HG03432 (cell line): ENCODE measurements around the gene B4GALNT3.

Source experiments
- ATAC-seq: cut with Tn5 transposase; IDR thresholded peaks from one replicate; pipeline ENCODE4 v1.9.1; 2021; ENCODE audit warnings: mild to moderate bottlenecking, moderate library complexity; ENCODE audit not compliant: unreplicated experiment

B4GALNT3 gene

DNA sequence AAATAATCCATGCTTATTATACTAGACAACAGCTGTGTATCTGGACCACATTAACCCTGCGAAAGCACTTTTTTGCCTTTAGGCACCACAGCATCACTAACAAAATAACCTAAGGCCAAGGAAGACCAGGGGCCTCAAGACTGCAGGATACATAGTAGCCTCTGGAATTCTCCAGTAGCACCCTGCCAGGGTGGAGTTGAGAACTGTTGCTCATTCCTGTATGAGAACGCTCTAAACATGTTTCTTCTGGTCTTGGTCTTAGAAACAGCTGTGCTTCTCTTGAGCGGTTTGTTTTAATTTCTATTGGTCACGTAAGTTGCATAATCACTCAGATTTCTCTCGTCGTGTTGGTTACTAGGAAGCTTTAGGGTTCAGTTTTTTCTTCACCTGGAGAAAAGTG lies 7.9 kb downstream of the B4GALNT3 start:
- no peak for ATAC-seq

DNA sequence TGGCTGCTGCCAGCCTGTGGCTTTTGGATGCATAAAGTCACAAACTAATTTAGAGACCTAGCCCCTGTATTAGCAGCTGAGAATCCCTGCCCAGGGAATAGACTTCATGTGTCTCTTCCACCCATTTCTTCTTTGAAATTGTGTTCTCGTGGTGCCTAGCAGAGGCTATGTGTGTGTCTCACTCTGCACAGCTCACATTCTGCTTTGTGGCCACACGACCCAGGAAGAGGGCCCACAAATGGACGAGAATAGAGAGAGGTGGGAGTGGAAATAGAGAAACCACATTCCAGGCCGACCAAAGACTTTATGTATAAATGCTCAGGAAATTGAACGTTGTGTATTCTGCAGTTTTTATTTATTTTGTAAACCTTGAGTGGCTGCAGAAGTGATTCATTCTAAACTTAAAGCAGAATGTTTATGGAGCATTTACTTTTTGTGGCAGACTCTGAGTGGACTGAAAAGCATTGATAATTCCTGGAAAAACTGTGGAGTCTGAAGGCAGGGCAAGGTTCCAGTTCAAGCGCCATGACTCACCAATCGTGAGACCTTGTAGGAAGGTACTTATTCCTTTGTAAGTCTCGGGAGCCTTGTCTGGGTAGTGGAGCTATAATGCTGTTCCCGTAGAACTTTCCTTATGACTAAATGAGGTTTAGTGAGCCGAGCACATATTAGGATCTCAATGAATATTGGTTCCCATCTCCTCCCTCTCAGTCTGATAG lies 9.1 kb downstream of the B4GALNT3 start:
- no peak for ATAC-seq

DNA sequence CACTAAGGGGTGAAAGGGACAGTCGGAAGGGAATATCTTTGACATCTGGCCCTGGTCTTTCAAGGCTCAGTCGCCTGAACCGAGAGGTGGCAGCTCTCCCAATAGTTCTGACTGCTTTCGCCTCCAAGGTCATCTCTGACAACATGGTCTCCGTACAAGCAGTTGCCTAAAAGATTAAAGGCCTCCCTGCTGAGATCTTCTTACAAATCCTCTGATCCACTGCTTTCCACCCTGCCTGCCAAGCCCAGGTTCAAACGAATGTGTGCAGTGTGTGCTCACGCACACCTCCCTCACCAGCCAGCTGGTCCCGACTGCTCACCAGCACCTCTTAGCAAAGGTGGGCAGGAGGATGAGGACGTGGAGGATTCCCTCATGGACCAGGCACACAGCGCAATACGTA lies 10.4 kb downstream of the B4GALNT3 start:
- no peak for ATAC-seq

DNA sequence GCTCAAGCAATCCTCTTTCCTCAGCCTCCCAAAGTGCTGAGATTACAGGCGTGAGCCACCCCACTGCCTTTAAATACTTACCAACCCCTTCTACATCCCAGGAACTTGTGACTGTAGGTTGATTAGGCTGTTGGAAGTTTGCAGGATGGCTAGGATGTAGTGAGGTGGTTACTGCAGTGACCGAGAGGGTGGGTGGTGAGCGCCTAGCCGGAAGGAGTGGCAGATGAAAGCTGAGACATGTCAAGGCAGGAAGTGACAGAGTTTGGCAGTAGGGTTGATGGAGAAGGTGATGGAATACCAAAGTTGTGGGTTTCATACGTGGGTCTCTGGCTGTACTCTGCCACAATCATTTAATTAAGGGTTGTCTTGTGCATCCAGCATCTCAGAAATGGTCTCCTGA lies 13.5 kb downstream of the B4GALNT3 start:
- no peak for ATAC-seq

DNA sequence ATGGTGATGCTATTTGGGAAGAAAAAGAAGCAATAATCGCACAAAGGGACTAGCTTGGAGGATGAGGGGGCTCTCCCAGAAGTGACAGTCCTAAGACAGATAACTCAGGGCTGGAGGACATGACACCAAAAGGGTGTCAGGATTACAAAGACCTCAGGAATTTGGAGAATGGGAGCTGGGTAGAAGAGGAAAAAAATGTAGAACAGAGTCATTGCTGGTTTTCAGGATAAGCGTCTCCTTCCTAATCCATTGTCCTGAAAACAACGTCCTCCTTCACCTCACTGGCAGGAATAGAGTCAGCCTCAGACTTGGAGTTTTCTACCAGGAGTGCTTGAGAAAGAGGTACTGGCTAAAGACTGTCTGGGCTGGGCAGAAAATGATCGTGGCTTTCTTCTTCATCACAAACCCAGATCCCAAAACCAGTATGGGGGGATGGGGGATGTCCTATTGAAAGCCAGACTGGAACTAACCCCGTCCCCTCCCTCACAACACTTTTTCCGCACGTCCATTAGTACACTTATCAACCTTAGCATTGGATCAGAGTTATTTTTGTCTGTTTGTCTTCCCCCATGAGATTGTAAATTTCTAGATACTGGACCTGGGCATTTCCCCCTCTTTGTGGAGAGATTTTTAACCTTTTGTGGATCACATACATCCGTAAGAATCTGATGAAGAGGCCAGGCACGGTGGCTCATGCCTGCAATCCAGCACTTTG lies 14.3 kb downstream of the B4GALNT3 start:
- ATAC-seq: no peak

DNA sequence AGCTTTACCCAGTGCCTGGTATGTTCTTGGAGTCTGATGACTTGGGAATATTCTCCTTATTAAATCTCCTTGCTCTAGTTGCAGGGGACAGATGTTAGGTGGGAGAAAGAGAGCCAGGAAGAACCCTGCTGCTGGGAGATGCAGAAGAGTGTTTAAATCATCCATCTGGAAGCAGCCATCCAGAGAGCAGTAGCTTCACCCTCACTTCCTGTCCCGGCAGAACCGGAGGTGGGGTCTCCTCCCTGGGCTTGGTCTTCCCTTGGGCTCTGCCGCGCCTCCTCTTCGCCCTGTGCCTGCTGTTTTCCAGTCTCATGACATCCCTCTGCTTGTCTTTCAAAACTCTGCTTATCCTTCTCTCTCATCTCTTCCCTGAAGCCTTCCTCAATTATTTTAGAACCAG lies 15.5 kb downstream of the B4GALNT3 start:
- ATAC-seq: no peak

DNA sequence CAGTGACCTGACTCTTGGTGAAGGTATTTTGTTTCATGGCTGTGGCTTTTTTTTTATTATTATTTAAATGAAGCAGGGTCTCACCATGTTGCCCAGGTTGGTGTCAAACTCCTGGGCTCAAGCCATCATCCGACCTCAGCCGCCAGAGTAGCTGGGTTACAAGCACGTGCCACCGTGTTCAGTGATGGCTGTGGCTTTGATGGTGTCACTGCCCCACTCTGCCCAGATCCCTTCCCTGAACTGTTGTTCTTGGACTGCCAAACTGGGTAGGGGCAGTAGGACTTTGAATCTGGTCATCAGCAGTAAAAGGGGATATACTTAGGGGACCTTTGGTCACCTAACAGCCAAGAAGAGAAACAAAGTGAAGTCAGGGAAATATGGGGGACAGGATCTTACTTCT lies 19.4 kb downstream of the B4GALNT3 start:
- no peak for ATAC-seq

DNA sequence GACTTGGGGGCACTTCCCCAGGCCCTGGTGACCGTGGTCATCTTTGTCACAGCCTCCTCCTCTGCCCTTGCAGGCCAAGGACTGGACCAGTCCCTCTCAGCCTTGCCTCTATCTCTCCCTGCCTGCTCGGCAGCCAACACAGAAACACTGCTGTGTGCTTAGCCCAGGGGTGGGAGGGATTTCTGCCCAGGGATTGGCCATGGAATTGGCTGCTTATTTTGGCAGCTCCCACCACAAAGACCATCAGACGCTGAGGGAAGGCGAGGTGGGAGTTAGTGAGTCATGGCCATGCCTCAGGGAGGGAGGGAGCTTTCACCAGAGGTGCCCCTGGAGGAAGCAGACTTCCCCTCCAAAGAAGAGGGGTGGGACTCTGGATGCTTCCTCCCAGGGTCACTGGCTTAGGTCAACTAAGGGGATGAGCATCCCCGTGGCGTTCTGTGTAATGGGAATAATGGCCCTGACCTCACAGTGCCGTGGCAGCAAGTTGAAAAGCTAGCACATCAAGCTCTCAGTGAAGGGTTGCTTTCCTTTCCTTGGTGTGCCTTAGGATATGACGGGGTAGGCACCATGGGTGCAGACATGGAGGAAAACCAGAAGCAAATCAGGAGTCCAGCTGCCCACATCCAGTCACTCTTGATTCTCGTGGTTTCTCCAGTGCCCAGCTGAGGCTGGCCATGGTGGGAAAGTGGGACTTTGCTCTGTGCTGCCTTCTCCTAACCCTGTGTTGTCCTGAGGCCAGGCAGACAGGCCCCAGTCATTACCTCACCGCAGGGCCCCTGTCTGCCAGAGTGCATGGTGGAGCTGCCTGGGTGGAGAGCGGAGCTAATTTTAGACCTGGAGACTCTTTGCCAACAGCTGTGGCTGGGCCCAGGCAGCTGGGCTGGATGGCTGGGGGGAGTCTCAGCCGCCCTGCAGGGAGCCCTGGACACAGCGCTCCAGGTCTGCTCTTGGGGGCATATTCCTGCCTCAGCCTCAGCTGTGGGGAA lies 21.4 kb downstream of the B4GALNT3 start:
- ATAC-seq: no peak

DNA sequence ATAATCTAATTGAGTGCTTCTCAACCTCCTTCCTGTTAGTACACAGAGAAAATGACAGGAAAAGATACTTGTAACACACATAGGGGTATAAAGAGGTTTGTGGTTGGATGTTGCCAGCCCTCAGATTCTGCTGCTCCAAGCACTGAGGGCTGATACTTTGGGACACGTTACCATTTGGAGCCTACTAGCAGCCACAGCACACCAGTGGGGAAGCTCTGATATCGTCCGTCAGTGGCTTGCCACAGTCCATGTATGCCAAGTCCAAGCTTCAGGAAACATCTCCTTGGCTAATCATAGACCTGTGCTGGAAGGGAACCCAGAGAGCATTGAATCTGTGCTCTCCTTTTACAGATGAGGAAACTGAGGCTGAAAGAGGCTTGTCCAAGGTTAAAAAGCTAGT lies 22.3 kb downstream of the B4GALNT3 start:
- no peak for ATAC-seq

DNA sequence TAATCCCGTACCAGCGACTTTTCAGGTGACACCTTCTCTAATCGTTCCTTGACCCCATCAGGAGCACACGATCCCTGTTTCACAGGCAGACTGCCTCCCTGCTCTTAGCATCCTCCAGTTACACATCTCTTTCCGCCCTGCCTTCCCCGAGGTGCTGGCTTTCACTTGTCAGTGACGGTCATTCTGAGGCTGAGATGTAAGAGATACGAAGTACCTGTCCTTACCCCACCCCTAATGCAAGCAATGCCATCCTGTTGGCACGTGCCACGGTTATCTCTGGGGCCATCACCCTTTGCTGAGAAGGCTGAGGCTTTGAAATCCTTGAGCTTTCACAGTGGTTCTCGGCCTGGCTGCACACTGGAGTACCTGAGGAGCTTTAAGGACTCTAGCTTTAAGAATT lies 24.4 kb downstream of the B4GALNT3 start:
- no peak for ATAC-seq

DNA sequence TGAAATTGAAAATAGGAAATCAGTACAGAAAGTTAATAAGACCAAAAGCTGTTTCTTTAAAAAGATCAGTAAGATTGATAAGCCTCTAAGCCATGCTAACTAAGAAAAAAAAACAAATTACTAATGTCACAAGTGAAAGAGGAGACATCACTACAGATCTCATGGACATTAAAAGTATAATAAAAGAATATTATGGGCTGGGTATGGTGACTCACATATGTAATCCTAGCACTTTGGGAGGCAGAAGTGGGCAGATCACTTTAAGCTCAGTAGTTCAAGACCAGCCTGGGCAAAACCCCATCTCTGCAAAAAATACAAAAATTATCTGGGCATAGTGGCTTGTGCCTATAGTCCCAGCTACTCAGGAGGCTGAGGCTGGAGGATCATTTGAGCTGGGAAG lies 30.5 kb downstream of the B4GALNT3 start:
- ATAC-seq: no peak

DNA sequence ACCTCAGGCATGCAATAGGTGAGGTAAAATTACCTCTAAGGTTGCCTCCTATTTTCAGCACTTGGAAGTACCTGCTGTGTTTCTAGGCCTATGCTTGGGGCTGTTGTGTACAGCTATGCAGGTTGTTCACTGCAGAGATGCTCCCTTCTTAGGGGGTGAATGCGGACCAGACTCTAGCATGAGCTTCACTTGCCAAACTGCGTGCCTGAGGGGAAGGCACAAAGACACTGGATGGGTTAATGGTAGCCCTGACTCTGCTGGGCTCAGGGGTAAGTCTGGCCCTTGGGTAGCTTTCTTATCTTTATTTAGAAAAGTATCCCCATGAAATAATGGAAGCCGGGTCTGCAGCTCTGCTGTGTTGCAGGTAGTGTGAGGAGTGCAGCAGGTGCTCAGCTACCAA lies 35.7 kb downstream of the B4GALNT3 start:
- no peak for ATAC-seq

DNA sequence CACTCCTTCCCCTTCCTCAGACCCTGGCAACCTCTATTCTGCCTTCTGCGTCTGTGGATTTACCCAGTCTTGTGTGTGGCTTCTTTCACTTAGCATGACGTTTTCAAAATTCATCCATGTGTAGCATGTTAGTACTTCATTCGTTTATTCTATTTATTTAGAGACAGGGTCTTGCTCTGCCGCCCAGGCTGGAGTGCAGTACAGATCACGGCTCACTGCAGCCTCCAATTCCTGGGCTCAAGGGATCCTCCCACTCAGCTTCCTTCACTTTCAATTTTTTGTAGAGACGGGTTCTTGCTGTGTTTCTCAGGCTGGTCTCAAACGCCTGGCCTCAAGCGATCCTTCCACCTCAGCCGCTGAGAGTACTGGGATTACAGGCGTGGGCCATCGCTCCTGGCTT lies 37.0 kb downstream of the B4GALNT3 start:
- no peak for ATAC-seq

DNA sequence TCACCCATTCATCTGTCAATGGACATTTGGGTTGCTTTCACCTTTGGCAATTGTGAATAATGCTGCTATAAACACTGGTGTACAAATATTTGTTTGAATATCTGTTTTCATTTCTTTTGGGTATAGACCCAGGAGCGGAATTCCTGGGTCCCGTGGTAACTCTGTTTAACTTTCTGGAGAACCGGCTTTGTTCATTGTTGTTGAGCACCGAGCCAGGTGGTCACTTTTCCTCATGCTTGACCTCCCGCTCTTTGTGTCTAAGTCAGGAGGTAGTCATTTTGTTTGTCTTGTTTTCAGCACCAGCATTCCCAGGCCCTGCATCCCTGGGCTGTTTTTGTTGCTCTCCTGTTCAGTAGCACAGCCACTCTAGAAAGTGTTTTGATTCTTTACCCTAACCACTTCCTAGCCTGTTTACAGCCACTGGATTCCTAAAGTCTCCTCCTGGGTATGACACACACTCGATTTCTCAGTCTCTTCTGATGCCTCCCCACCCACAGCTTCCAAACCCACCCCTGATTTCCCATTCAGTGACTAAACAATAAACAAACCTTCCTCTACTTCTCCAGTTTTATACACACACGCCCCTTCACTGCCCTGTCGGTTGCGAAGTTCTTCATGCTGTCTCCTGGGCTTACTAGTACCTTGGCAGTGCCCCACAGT lies 37.9 kb downstream of the B4GALNT3 start:
- no peak for ATAC-seq

DNA sequence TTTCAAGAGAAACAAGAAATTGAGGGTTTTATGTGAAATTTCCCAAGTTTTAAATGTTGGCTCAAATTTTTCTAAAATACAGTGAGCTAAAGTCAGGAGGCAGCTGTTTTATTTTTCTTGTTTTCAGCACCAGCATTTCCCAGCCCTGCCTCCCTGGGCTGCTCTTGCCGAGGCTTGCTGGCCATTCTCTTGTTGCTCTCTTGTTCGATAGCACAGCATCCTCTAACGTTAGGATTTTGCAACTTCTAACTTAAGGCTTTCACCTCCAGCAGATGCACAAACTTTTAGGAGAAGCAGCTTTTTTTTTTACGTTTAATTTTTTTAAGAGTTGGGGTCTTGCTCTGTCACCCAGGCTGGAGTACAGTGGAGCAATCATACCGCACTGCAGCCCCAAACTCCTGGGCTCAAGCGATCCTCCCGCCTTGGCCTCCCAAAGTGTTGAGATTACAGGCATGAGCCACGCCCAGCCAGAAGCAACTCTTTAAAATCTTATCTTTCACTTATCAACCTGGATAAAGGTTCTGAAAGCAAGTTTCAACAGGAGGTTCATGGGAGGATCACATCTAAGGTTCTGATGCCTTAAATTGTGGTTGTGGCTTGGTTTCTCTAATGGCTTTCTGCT lies 40.2 kb downstream of the B4GALNT3 start:
- ATAC-seq: no peak

DNA sequence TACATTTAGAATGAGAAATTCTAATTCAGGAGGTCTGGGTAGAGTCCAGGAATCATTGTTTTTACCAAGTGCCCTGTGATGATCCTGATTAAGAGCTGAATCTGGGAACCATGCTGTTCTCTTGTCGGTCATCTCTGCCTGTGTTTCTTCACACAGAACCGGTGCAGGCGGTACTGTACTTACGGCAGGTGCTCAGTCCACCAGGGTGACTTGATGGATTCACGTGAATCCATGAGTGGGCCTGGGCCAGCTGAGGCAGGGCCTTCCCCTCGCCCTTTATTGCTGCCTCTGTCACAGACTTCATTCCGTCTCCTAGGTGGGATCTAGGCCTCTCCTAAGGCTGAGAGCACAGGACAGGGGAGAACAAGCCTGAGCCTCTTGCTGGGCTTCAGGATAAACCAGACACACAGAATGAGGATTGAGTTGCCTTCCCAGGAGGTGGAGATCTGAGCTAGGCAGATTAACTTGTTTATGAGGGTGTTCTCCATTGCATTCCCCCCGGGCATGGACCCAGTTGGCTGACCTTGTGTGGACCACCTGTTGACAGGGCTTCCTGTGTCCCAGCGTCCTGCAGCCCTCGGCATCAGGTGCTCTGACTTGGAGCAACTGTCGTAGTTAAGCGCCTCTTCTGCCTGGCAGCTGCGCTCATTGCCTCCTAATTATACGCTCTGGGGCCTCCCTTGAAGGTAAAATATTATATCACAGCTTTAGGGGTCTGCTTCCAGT lies 42.1 kb downstream of the B4GALNT3 start:
- ATAC-seq: no peak

DNA sequence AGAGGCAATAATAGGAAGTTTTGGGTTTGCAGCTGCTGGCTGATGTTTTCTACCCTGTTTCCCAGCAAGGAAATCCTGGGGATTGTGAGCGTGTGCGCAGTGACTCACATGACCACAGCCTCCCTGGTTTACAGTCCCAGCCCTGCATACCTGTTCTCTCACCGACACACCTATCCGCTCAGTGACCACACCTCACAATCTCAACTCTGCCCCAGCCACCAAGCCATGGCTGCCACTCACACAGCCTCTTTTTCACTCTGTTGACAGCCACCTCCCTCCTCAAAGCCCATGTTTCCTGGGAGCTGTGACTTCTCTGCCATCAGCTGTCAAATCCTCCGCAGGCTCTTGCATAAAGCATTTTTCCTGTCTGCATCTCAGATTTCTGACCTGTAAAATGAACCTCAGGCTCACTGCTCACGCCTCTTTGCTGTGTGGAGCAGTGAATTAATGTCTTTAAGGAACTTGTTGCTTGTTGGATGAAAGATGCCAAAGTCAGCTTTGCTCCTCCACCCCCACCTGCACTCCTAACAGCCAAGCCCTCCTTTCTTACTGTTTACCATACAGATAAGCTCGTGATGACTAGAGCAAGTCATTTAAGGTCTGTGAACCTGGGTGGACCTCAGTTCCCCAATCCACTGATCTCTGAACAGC lies 43.5 kb downstream of the B4GALNT3 start:
- ATAC-seq: no peak

DNA sequence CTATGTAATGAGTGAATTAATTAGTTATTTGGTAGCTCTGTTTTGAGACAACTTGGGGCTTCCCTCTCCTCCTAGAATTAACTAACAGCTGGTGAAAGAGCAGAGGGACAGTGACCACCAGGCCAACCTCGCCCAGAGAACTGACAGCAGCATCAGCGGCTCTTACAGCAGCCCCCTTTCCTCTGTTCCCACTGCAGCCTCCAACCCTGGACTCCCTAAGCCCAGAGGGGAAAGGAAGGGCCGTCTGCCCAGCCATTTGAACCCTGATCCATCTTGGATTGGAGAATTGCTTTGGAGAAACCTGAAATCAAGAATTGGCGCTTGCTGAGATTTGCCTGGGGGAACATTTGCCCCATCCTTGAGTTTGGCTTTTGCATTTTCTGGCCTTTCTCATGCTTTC lies 45.5 kb downstream of the B4GALNT3 start:
- ATAC-seq: no peak

DNA sequence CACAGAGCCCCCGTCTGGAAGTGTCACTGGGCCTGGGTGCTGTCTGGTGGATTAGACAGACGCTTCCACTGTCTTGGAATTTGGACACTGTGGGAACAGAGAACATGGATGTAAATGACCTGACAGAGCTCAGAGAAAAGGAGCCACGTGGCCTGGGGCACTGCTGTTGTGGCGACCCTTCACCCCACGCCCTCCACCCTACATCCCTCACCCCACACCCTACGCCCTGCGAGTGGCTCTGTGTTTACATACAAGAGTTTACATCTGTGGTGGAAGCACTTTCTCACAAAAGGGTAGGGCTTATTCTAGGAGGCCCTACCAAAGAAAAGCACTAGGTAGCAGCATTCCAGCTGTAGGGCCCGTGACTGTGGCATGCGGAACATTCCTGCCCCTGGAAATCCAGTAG lies 47.7 kb downstream of the B4GALNT3 start:
- no peak for ATAC-seq
